HG03378 (cell line): Measurements from ENCODE around the gene PLGRKT.
"Not testable (repeated sequence)": the region's sequence is repeated elsewhere in the genome, so short reads cannot be mapped to it uniquely, and the experiment has no call there.

Experiments used
- ATAC-seq: cut with Tn5 transposase; IDR thresholded peaks from one replicate; pipeline ENCODE4 v1.9.1; 2021; ENCODE audit warnings: mild to moderate bottlenecking, moderate library complexity; ENCODE audit not compliant: unreplicated experiment

Gene PLGRKT

GRCh38 chr9:5388026-5388819 is 49.5 kb downstream of the PLGRKT start:
- no peak for ATAC-seq

- no peak for ATAC-seq
Observed at GRCh38 chr9:5384436-5384835, 53.3 kb downstream of the PLGRKT start.

- ATAC-seq: no peak
Observed at GRCh38 chr9:5382479-5382878, 55.2 kb downstream of the PLGRKT start.

GRCh38 chr9:5375790-5376477 is 61.8 kb downstream of the PLGRKT start:
- no peak for ATAC-seq

DNA sequence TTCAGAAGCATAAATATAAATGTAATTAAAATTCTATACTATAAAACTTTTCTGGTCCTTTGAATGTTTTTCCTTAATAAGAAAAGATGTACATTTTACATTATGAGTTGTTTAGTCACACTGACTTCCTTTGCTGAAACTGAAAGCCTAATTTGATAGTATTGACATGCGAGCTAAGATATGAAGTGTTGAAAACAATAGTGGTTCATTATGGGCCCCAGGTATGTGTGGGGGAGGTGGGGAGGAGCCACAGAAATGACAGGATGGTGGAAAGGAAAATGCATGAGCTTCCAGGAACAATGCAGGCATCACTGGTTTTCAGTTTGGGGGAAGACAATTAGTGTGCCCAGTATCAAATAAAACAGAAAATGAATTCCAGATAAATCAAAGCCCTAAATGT is 62.6 kb downstream of the PLGRKT start:
- ATAC-seq: peak; percentile 60

DNA sequence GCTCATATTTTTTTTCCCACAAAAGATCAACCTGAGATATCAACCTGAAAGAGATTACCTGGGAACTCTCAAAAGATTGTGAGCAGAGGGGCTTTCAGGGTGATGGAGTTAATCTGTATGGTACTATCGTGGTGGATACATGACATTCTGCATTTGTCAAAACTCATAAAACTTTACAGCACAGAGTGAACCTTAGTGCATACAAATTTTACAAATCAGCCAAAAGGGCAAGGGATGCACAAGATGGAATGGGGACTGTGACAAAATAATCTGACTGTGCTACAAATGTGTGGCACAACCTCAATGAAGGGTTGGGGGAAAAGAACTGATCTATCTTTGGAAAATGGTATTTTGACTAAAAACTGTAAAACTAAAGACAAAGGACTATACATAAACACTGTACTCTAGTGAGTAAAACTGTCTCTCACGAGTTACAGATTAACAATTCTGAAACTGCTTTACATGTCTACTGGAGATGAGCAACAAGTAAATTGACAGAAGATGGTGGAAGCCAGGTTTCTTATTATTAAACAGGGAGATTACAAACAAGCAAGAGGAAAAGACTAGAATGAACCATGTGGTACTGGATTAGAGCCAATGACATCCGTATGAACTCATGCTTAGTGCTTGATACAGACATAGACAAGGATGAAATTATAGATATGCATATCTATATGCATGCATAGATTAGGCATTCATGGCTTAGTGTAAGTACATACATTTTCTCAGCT is 73.3 kb downstream of the PLGRKT start:
- ATAC-seq: peak; percentile 95

DNA sequence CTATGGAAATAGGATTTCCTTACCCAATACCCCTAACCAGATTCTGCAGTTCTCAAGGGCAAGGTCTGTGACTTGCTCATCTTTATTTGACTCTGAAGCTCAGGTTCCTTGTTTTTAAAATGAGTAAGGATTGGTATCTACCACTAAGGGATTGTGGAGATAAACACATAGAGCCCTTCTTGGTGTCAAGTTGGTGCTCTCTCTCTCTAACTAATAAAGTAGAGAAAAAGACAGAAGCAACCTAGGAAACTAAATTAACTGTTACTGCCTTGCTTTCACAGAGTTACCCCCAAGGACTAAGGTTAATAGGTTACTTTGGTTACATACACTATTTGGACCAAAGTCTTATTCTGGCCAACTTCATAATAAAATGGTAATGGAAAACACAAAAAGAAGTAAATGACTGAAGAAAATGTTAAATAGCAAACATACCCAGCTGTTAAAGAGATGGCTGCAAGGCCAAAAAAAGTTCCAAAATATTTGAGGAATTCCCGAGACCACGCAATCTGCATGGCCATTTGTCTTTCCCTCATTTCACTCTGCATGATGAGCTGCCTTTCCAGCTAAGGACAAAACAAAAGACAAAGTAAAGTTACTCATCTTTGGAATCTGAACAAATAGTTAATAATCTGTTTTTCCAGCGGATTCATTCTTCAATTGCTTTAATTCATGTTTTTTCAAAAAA is 76.3 kb downstream of the PLGRKT start:
- ATAC-seq: no peak

DNA sequence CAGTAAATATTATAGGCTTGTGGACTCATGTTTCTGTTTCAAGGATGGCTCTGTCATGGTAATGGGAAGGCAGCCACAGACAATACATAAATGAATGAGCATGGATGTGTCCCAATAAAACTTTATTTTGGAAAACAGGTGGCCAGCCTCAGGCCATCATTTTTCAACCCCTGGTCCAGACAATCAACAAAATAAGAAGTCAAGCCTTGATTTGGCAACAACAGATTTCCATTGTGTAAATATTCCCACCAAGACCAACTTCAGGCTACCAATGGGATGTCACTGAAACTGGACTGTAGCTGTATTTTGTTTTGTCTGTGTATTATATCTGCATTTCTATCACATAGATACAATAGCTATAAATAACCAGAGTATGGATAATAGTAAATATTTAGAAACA is 77.4 kb downstream of the PLGRKT start:
- no peak for ATAC-seq

DNA sequence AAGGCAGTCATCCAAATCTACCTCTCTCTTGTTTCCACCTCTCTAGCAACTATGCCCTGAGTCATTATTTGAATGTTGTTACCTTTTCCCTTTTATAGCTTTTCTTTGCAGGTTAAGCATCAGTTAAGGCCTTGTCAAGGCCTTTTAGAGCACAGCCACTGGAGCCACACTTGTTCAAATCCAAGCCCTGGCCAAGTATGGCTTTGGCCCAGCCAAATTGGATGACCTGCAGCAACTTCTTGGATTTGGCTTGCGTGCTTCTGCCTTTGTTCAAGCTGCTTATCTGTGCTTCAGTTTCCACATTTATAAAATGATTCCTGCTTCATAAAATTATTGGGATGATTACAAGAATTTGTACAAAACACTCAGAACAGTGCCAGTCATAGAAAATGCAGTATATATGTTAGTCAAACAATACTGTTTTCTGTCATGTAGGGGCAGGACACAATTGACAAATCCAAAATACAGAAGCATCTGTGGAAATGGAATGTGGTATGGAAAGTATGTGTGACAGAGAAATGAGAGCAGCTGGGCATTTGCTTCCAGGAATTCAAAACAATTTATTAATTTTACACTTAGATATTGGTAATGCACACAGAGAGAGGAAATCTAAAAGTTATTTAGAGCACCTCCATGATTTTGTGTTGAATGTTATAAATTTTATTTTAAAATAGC is 80.2 kb downstream of the PLGRKT start:
- ATAC-seq: no peak

DNA sequence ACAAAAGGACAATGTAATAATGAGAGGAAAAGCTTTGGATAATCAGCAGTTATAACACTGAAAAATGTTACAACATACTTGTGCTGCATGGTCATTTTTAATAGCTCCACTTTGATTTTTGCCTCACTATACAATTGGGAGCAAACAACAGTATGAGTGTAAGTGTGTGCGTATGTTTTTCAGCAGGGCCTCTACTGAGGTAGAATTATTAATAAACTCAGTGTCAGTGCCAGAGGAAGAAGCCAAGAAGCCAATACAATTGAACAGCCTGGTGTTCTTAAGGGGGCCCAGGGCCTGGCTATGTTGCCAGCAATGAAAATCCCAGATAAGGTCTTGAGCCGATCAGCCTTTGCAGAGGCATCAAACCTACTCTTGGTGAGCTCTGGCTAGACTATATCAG is 81.9 kb downstream of the PLGRKT start:
- no peak for ATAC-seq

- ATAC-seq: no peak
Observed at GRCh38 chr9:5355226-5355625, 82.5 kb downstream of the PLGRKT start.

DNA sequence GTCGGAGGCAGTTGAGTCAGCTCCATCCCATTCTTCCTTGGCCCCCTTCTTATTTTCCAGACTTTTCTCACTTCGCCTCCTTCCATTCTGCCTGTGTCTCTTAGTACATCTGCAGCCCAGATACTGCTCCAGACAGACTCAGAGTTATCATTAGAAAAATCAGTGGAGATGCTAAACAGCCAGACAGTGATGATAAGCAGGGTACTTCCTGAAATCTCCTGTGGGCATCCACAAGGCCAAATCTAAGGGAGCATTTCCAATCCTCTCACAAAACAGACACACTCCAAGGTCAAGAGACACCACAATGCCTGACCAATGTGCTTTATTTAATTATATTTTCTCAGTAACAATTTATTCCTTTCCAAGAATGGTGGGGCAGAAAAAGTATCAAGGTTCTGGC is 83.5 kb downstream of the PLGRKT start:
- ATAC-seq: no peak

- ATAC-seq: no peak
Observed at GRCh38 chr9:5352637-5353248, 85.0 kb downstream of the PLGRKT start.

- ATAC-seq: peak; percentile 96
Observed at GRCh38 chr9:5338992-5339981, 98.4 kb downstream of the PLGRKT start, which contains the start of gene RLN1. RLN1 (minus strand) TSS chr9:5339876; CDS start chr9:5339746, 130 bp downstream.

GRCh38 chr9:5336688-5337087 is 101.0 kb downstream of the PLGRKT start:
- ATAC-seq: no peak

- ATAC-seq: not testable (repeated sequence)
Observed at GRCh38 chr9:5331276-5331675, 106.4 kb downstream of the PLGRKT start.

DNA sequence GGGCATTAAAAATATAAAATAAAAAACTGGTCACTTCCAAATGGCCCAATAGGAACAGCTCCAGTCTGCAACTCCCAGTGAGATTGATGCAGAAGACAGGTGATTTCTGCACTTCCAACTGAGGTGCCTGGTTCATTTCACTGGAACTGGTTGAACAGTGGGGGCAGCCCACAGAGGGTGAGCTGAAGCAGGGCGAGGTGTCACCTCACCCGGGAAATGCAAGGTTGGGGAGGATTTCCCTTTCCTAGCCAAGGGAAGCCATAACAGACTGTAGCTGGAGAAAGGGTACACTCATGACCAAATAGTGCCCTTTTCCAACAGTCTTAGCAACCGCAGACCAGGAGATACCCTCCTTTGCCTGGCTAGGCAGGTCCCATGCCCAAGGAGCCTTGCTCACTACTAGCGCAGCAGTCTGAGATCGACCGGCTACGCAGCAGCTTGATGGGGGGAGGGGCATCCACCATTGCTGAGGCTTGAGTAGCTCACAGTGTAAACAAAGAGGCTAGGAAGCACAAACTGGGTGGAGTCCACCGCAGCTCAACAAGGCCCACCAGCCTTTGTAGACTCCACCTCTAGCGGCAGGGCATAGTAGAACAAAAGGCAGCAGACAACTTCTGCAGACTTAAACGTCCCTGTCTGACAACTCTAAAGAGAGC is 110.7 kb downstream of the PLGRKT start:
- no peak for ATAC-seq

DNA sequence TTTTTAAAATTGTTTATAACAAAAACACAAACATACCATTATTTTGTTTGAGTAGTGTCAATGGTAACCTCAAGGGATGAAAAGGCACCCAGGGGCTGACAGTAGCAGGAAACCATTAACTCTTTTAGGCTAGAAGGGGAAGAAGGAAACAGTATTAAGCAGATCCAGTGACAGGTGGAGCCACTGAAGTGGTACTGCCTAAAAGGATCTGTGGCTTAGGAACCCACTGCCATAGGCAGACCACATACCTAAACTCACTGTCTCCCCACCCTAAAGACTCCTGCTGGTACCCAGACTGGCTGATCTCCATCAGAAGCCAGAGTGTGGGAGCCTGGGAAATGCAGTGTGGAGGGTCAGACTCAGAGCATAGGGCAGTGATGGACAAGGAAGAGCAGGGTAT is 111.5 kb downstream of the PLGRKT start:
- ATAC-seq: no peak
